NCI-H1694 (cell line): Measurements from ENCODE around the gene GMDS.

Experiments
- DNase-seq: peaks from one replicate; lab custom pipeline; 2025; lab: John Stamatoyannopoulos, UW

Gene GMDS

GRCh38 chr6:1601158-1602048, 644.0 kb downstream of the GMDS start:
- DNase-seq = no peak

- DNase-seq = no peak
These were observed 644.6 kb downstream of the GMDS start for GRCh38 chr6:1600764-1601157.

GRCh38 chr6:1600063-1600763, 645.2 kb downstream of the GMDS start:
- DNase-seq = no peak

- no peak for DNase-seq
These were observed 645.9 kb downstream of the GMDS start for GRCh38 chr6:1599469-1599868.

- no peak for DNase-seq
These were observed 646.5 kb downstream of the GMDS start for GRCh38 chr6:1598886-1599285.

GRCh38 chr6:1598433-1598832, 647.0 kb downstream of the GMDS start:
- DNase-seq = no peak

GRCh38 chr6:1597924-1598323, 647.5 kb downstream of the GMDS start:
- no peak for DNase-seq

GRCh38 chr6:1597121-1597744, 648.2 kb downstream of the GMDS start:
- DNase-seq = no peak

GRCh38 chr6:1596088-1596852, 649.1 kb downstream of the GMDS start:
- DNase-seq = no peak

GRCh38 chr6:1595271-1596087, 649.9 kb downstream of the GMDS start:
- DNase-seq = no peak

- DNase-seq = no peak
These were observed 650.8 kb downstream of the GMDS start for GRCh38 chr6:1594445-1595200.

- DNase-seq = no peak
These were observed 651.5 kb downstream of the GMDS start for GRCh38 chr6:1593958-1594314.

- no peak for DNase-seq
These were observed 652.0 kb downstream of the GMDS start for GRCh38 chr6:1593286-1593957.

- no peak for DNase-seq
These were observed 652.6 kb downstream of the GMDS start for GRCh38 chr6:1592852-1593251.

- no peak for DNase-seq
These were observed 653.5 kb downstream of the GMDS start for GRCh38 chr6:1591926-1592325.

- no peak for DNase-seq
These were observed 654.2 kb downstream of the GMDS start for GRCh38 chr6:1591243-1591642.

GRCh38 chr6:1590580-1590979, 654.8 kb downstream of the GMDS start:
- DNase-seq = no peak

GRCh38 chr6:1589208-1589607, 656.2 kb downstream of the GMDS start:
- DNase-seq = no peak

GRCh38 chr6:1587977-1588376, 657.4 kb downstream of the GMDS start:
- no peak for DNase-seq

GRCh38 chr6:1587546-1587945, 657.9 kb downstream of the GMDS start:
- DNase-seq = no peak
